HG02759 (cell line): ENCODE measurements around the gene GLB1L3.
"Not testable (repeated sequence)": the region's sequence is repeated elsewhere in the genome, so short reads cannot be mapped to it uniquely, and the experiment has no call there.

Source experiments
- ATAC-seq: cut with Tn5 transposase; IDR thresholded peaks from one replicate; pipeline ENCODE4 v1.9.1; 2021; ENCODE audit warnings: mild to moderate bottlenecking, moderate library complexity; ENCODE audit not compliant: unreplicated experiment

Gene GLB1L3

GRCh38 chr11:134294664-134295063 is 18.5 kb downstream of the GLB1L3 start:
- ATAC-seq = no peak

- ATAC-seq = no peak
Observed at GRCh38 chr11:134312223-134312622, 36.0 kb downstream of the GLB1L3 start.

- no peak for ATAC-seq
Observed at GRCh38 chr11:134312807-134313206, 36.6 kb downstream of the GLB1L3 start.

- ATAC-seq = no peak
Observed at GRCh38 chr11:134313379-134313778, 37.2 kb downstream of the GLB1L3 start.

- no peak for ATAC-seq
Observed at GRCh38 chr11:134313821-134314607, 37.8 kb downstream of the GLB1L3 start.

GRCh38 chr11:134317103-134317502 is 40.9 kb downstream of the GLB1L3 start:
- ATAC-seq = no peak

GRCh38 chr11:134321373-134321772 is 45.2 kb downstream of the GLB1L3 start:
- not testable (repeated sequence) for ATAC-seq

- no peak for ATAC-seq
Observed at GRCh38 chr11:134322553-134322952, 46.4 kb downstream of the GLB1L3 start.

- no peak for ATAC-seq
Observed at GRCh38 chr11:134328433-134328832, 52.3 kb downstream of the GLB1L3 start.

GRCh38 chr11:134330611-134331353 is 54.6 kb downstream of the GLB1L3 start:
- no peak for ATAC-seq

GRCh38 chr11:134331354-134332188 is 55.4 kb downstream of the GLB1L3 start, which contains the start of gene GLB1L2:
Gene GLB1L2 (plus strand): TSS chr11:134331988. CDS start chr11:134332062, 74 bp downstream.
- peak; percentile 94 for ATAC-seq

GRCh38 chr11:134332189-134332631 is 56.0 kb downstream of the GLB1L3 start:
- peak; percentile 36 for ATAC-seq

- no peak for ATAC-seq
Observed at GRCh38 chr11:134332782-134333181, 56.6 kb downstream of the GLB1L3 start.

GRCh38 chr11:134333312-134333711 is 57.1 kb downstream of the GLB1L3 start:
- no peak for ATAC-seq

- ATAC-seq = no peak
Observed at GRCh38 chr11:134333946-134334345, 57.8 kb downstream of the GLB1L3 start.

GRCh38 chr11:134334796-134335571 is 58.8 kb downstream of the GLB1L3 start:
- ATAC-seq = no peak

GRCh38 chr11:134337051-134337450 is 60.9 kb downstream of the GLB1L3 start:
- ATAC-seq = no peak

GRCh38 chr11:134338068-134338467 is 61.9 kb downstream of the GLB1L3 start:
- no peak for ATAC-seq

GRCh38 chr11:134338654-134339053 is 62.5 kb downstream of the GLB1L3 start:
- ATAC-seq = no peak

GRCh38 chr11:134339756-134340155 is 63.6 kb downstream of the GLB1L3 start:
- ATAC-seq = no peak
